COR-L47 (cell line): ENCODE measurements around the gene KCNH3.
A peak's percentile ranks its signal among the peaks of the same experiment; 100 is the strongest.
"Not testable (repeated sequence)": the region's sequence is repeated elsewhere in the genome, so short reads cannot be mapped to it uniquely, and the experiment has no call there.

Experiments
- DNase-seq: peaks from one replicate; lab custom pipeline; 2025; lab: John Stamatoyannopoulos, UW

The KCNH3 gene, protein sequence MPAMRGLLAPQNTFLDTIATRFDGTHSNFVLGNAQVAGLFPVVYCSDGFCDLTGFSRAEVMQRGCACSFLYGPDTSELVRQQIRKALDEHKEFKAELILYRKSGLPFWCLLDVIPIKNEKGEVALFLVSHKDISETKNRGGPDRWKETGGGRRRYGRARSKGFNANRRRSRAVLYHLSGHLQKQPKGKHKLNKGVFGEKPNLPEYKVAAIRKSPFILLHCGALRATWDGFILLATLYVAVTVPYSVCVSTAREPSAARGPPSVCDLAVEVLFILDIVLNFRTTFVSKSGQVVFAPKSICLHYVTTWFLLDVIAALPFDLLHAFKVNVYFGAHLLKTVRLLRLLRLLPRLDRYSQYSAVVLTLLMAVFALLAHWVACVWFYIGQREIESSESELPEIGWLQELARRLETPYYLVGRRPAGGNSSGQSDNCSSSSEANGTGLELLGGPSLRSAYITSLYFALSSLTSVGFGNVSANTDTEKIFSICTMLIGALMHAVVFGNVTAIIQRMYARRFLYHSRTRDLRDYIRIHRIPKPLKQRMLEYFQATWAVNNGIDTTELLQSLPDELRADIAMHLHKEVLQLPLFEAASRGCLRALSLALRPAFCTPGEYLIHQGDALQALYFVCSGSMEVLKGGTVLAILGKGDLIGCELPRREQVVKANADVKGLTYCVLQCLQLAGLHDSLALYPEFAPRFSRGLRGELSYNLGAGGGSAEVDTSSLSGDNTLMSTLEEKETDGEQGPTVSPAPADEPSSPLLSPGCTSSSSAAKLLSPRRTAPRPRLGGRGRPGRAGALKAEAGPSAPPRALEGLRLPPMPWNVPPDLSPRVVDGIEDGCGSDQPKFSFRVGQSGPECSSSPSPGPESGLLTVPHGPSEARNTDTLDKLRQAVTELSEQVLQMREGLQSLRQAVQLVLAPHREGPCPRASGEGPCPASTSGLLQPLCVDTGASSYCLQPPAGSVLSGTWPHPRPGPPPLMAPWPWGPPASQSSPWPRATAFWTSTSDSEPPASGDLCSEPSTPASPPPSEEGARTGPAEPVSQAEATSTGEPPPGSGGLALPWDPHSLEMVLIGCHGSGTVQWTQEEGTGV

DNA sequence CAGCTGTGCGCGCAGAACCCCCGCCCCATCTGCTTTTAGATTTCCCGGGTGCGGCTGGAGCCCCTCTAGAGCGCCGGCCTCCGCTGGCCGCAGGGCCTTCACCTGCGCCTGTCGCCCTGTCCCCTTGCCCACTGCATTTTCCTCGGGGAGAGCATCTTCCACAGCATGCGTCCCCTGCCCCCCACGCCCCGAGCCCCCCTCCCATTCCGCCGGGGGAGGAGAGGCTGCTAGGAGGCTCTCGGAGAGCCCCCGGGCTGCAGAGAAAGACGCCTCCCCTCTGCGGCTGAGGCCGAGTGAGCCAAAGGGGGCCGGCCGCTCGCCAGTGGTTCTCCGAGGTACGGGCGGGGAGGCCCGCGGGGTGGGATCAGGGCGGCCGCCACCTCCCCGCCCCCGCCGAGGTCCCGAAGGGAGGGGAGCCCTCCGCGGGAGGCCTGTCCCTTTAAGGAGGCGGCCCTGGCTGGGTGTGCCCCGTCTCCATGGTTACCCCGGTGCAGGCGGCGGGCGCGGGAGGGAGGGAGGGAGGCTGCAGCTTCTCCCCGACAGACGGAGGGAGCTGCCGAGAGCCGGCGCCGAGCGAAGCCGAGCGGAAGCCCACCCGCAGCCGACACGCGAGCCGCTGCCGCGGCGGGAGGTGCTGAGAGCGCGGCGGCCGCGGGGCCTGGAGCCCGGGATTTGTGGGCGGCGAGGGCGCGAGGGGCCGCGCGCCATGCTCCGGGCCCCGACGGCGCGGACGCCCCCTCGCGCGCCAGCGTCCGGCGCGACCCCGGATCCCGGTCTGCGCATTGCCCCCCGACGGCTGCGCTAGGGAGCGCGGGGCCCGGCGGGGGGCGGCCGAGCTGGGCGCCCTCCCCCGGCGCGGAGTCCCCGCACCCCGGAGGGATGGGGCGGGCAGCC is at the start of gene KCNH3:
Gene KCNH3 (plus strand): TSS at position 521 of the 894 bp plus-strand sequence. CDS start 387 bp downstream, outside the sequence.
- peak; percentile 90 for DNase-seq

DNA sequence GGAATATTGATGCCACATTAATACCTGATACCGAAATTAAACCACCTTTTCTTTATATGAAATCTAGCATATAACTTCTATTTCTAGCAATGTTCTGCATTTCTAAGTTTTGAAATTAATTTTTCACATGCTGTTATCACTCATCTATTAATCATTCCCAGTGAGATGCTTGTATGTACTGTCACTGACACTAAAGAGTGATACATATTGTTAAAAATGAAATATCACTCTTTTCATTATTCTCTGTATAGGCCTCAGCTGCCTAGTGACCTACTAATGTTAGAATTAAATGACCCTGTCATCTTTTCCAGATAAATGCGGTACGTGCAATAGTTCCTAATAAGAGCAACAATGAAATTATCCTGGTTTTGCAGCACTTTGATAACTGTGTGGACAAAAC is 49.7 kb upstream of the KCNH3 start:
- no peak for DNase-seq

DNA sequence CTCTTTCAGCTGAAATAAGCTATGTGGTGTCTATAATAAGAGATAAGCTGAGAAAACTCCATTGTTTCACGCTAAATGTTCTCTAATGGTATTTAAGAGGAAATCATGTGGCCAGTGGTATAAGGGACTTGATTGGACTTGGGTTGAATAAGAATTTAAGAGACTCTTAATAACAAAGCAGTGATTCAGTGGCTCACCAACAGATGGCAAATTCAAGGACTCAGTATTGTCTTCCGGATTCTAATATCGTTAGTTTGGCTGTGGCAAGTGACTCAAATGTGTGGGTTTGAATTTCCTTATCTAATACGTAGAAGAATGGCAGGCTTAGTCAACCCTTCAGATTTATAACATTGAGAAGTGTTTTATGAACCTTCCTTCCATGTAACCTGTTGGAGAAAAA is 49.1 kb upstream of the KCNH3 start:
- no peak for DNase-seq

DNA sequence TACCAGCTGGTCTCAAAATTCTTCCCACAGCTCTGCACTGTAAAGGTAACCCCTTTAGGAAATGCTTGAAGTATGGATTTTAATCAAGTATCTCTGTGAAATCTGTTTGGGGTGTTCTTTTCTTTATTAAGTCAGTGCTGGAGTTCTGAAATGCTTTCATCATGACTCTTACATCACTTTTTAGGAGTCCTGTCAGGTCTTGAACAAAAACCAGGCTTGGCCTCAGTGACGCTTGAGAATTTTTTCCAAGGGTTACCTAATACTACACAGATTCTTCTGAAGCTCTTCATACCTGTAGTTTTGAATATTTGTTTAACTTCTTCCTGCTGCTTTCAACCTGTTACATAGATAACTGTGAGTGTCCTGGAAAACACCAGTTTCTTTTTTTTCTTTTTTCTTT is 47.0 kb upstream of the KCNH3 start:
- DNase-seq: no peak

DNA sequence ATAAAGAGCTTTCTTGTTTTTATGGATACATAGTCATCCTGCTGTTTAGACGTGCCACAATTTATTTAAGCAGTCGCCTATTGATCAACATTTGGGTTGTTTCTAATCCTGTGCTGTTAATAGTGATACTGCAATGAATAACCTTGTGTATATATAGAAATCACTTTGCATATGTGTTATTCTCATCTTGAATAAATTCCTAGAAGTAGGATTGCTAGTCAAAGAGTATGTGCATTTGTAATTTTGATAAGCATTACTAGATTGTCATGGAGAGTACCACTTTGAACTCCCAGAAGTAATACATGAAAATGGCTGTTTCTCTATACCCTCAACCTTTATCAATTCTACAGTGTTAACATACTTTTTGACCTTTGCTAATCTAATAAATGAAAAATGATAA is 44.9 kb upstream of the KCNH3 start:
- no peak for DNase-seq

DNA sequence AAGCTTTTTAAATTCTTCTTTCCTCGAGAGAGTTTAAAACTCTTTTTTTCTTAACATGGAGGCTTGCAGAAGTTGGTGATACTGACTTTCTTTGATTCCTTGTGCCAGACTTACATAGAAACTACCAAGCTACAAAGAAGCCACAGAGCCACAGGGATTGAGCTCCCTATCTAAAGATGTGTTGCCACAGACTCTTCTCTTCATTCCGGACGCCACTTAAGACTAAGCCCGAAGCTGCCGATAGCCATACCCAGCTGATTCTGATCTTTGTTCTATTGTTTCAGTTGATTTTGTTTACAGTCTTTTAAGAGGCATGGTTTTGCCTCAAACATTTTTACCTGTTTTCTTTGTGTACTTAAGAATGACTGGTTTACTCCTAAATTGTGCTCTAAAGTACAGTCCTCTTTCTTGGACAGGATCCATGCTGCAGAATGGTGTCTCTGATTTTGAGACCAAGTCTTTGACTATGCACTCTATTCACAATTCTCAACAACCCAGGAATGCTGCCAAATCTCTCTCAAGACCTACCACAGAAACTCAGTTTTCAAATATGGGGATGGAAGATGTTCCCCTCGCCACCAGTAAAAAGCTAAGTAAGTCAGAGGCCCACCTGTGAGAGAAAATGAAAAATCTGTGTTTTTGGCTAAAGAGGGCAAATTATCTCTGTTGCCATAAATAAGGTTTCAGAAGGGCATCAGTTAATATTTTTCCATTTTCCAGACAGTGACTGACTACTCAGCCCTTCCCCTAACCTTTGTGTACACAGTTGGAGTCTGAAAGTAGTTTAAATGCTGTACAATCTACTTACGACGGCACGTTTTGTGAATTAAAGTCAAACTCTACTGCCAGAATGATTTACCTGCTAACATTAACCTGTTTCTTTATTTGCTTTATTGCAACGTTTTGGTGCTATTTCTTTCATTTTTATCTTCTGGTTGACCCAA is 42.1 kb upstream of the KCNH3 start:
- DNase-seq: no peak

DNA sequence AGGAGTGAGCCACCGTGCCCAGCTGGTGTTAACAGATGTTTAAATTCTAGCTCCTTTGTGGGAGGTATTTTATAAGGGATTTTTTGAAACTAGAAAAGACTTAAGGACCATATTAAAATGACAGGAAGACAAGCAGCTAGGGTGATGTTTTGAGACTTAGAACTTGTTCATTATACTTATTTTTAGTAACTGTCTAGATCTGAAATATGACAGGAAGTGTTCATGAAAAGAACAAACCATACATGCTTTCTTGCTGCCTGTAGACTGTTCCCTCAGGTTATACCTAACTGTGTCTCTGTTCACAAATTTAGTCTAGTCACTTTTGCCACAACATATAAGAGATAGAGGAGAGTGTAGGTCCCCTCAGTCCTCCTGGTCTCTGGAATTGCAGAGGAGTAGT is 36.9 kb upstream of the KCNH3 start:
- no peak for DNase-seq

DNA sequence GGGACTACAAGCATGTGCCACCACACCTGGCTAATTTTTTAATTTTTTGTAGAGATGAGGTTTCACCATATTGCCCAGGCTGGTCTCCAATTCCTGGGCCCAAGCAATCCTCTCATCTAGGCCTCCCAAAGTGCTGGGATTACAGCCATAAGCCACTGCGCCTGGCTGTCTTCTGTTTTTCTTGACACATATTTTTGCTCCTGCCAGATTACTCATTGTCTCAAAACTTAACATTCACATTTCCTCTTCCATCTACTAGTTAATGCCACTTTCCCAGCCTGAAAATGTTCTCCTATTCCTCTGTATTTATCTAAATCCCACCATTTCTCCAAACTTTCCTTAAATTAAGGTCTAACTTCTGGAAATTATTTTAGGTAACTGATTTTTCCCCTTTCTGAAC is 36.2 kb upstream of the KCNH3 start:
- no peak for DNase-seq

DNA sequence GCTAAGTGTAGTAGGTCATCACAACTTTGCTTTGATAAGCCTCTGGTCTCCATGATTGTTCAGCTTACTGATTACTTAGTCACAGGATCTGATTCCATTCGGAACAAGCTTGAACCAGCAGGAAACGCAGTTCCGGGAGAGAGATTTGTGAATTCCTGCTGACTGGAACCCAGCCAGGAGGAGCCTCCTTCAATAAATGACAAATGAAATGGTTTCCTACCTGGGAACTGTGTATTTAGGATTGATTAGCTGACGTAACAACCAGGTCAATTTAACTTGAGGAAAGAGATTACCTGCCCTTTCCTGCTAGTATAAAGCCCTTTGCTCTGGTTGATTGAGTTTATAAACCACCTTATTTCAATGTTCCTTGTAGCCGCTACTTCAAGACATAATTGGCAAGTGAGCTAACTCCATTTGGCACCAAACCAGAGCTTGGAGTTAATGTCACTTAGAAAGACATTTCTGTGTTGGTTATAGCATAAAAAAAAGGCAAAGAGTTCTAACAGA is 35.1 kb upstream of the KCNH3 start:
- DNase-seq: no peak

DNA sequence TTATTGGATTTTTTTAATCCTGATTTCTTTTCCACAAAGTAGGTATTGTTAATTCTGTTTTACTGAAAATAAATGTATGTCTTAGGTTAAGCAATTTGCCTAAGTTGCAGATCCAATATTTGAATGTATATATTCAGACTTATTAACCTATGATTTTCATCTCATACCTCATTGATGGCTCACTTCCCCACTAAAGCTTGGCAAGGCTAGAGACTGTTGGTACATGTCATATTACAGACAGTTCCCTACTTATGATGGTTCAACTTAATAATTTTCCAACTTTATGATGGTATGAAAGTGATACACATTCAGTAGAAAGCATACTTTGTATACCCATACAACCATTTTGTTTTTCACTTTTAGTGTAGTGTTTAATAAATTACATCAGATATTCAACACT is 33.2 kb upstream of the KCNH3 start:
- no peak for DNase-seq

DNA sequence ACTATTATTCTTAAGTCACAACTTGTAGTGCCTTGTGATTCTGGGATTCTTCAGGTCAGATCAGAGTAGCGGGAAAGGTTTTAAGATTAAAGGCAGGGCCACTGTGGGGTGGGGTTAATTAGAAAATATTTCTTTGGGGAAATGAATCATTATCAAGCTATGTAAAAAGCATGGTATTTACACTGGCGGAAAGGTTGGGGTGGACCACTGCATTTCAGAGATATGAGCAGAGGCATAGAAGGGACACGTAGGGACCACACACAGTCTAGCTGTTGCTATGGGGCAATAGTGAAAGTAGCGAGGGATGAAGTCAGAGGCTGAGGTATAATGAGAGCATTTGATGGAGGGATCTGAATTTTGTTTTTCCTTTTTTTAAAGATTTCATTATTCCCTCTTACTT is 31.7 kb upstream of the KCNH3 start:
- no peak for DNase-seq

DNA sequence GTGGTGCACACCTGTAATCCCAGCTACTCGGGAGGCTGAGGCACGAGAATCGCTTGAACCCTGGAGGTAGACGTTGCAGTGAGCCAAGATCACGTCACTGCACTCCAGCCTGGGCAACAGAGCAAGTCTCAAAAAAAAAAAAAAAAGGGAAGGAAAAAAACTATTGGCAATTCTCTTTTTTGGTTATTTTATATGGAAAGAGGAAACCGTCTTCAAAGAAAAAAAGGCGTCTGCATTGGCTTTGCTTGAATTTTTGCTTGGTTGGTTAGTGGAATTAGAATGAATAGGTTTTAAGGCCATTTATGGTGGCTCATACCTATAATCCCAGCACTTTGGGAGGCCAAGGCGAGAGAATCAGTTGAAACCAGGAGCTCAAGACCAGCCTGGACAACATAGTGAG is 29.1 kb upstream of the KCNH3 start:
- not testable (repeated sequence) for DNase-seq

DNA sequence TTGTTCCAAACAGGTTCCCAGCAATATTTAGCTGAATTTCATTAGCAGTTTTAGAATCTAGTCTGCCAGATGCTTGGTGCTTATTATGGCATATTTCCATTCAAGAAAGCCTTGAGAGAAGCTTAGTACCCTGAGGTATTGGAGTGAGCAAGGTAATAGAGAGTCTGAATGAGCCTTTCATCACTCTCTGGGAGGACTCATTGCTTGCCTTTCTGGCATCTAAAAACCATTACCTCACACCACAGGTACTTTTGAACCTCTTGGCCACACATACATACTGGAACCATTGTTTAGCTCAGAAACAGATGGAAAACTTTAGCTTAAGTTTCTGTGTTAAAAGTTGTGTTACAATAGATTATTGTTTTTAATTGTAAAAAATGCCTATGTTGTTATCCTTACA is 27.4 kb upstream of the KCNH3 start:
- DNase-seq: no peak

DNA sequence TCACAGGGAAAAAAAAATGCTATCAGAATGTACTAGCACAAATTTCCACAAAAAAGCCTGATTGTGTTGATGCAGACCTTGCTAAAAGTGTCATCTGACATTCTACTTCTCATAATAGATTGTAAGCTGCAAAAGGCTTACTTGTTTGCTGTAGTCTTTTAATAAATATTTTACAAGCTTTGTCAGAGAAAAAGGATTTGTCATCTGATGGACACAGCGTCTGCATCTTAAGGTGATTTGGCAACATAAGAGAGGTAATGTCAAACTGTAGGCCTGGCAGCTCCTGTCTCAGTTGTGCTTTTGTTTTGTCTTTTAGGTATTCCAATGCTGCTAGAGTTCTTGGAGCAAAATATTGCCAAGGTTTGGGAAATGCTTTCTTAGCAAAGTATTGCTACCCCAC is 26.3 kb upstream of the KCNH3 start:
- DNase-seq: no peak

DNA sequence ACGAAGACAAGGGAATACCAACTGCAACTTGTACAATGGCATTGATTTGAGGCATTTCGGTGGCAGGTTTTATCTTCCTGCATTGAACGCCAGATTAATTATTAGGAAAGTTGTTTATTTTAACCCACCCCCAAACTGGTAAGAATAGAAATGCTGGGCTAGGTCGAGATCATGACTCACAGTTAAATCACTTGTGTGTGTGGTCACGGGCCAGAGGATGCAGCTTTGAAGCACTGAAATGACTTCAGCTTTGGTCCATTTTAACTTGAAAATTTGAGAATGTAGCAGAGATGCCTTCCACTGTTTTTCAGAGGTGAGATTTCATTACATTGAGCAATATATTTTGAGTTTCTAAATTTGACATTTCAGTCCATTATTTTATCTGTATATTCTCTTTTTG is 23.6 kb upstream of the KCNH3 start:
- DNase-seq: no peak

DNA sequence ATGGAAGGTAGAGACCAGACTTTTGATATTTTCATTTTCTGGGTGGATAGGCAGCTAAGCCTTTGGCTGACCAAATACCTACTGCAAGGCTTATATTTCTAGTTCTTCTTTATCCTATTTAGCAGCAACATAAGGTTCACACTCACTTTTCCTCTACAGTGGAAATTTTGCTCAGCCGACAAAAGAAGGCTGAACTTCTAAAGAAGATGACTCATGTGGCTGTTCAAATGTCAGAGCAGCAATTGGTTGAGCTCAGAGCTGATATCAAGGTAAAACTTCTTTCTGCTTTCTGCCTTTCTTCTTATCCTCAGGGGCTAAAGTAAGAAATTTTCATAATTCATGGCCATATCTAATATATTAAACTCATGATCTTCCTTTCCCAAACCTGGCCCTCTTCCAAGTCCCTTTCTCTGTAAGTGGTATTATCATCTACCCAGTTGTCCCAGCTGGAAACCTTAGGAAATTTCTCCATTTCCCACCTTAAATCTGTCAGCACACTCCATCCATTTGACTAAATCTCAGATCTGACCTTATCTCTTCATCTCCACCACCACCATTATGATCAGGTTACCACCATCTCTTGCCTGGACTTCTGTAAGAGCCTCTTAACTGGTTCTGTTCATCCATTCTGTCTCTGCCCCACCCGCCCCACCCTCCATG is 19.8 kb upstream of the KCNH3 start:
- no peak for DNase-seq

DNA sequence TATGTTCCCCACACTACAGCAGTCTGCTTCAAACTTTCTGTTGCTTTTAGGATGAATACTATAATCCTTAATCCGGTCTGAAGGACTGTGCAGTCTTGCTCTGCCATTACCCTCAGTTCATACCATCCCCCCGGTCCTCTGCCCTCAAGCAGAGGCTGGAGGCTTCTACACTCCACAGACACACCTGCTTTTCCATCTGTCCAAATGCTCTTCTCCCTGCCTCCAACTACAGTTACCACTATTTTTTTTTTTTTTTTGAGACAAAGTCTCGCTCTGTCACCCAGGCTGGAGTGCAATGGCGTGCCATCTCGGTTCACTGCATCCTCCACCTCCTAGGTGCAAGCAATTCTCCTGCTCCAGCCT is 19.3 kb upstream of the KCNH3 start:
- no peak for DNase-seq

DNA sequence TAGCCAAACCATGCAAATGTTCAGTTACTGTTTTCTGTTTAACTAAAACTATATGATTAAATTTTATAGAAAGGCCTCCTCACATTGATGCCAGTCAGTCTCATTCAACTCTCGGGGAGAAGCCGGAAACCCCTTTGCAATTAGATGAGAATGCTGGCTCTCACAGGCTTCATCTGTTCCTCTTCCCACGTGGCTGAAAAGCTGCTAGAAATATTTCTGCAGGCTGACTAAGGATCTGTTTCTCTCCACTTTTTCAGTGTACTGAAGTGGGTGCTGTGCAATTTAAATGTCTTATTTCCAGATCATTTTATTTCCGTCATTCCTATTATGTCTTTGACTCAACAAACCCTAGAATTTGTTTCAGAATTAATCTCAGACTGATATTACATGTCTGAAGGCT is 17.4 kb upstream of the KCNH3 start:
- no peak for DNase-seq

DNA sequence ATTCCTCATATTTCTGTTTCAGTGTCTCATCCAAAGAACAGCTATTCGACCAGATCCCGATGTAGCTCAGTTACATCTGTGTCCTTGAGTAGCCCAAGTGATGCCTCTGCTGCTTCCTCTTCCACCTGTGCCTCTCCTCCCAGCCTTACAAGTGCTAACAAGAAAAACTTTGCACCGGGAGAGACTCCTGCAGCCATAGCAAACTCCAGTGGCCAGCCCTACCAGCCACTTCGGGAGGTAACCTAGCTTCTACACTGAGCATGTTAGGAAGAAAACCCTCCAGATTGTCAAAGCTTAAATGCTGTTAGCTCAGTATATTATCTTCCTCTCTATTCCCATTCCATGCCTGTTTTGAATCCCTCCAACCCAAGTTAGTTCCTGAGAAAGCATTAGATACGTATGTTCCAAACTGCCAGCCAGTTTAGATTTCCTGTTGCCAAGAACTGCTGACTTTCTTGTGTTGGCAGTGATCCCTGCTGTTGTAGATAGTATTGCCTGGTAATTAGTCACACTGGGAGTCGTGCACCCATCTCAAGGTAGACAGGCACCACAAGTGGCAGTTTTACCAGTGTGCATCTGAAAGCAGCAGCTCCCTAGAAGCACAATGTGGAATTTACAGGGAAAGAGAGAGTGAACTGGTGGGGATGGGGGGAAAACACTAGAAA is 14.0 kb upstream of the KCNH3 start:
- DNase-seq: no peak
